A673 (cell line): Measurements from ENCODE around the gene LAIR1. TPM values are rescaled to one million over a fixed set of nuclear protein-coding genes. Genes with fewer than 3 reads are reported as not detected.

Experiments
- BruUV-seq: library from RNA; stranded (reverse); fragments of 400-500 nt; replicated peaks from 2 replicates; lab custom pipeline; 2021; lab: Mats Ljungman, UMichigan
- CTCF ChIA-PET: fragments of 300-600 bp; sonication (Branson Sonifier 250); formaldehyde crosslinking; loops from one replicate; lab custom pipeline; 2022; ENCODE audit warnings: antibody characterized with exemption; lab: Charles Lee
- POLR2A ChIA-PET: fragments of 300-600 bp; sonication (Branson Sonifier 250); formaldehyde crosslinking; loops from one replicate; lab custom pipeline; 2022; ENCODE audit warnings: antibody characterized with exemption; ENCODE audit not compliant: low non-redundant PET; lab: Charles Lee
- DNase-seq: peaks from one replicate; pipeline ENCODE4 v3.0.0-alpha.2; 2015; ENCODE audit warnings: low spot score
- H3K27ac ChIP-seq: fragments of 200-600 bp; sonication (generic); 2 replicates; pipeline ENCODE4 v1.5.1; 2016; ENCODE audit warnings: mixed run types, low read depth, mild to moderate bottlenecking, mixed read lengths, antibody characterized with exemption, low read length; ENCODE audit not compliant: poor library complexity, severe bottlenecking
- H3K27me3 ChIP-seq: fragments of 200-600 bp; sonication (generic); replicated peaks from 2 replicates; pipeline ENCODE4 v1.6.1; 2017; ENCODE audit warnings: mixed run types, low read depth, mild to moderate bottlenecking, mixed read lengths, antibody characterized with exemption, low read length; ENCODE audit not compliant: insufficient read depth, poor library complexity
- H3K36me3 ChIP-seq: fragments of 200-600 bp; sonication (generic); 2 replicates; pipeline ENCODE4 v1.6.1; 2016; ENCODE audit warnings: mixed run types, mild to moderate bottlenecking, mixed read lengths, antibody characterized with exemption, low read length; ENCODE audit not compliant: insufficient read depth, poor library complexity, severe bottlenecking
- H3K4me1 ChIP-seq: fragments of 200-600 bp; sonication (generic); 2 replicates; pipeline ENCODE4 v1.6.1; 2017; ENCODE audit warnings: mixed run types, mild to moderate bottlenecking, mixed read lengths, antibody characterized with exemption, low read length; ENCODE audit not compliant: insufficient read depth, poor library complexity, severe bottlenecking
- H3K4me3 ChIP-seq: fragments of 200-600 bp; sonication (generic); 2 replicates; pipeline ENCODE4 v1.5.1; 2016; ENCODE audit warnings: low read depth, mixed run types, mild to moderate bottlenecking, mixed read lengths, low read length; ENCODE audit not compliant: poor library complexity, severe bottlenecking
- H3K9me3 ChIP-seq: fragments of 200-600 bp; sonication (generic); 2 replicates; pipeline ENCODE4 v1.6.1; 2016; ENCODE audit warnings: mixed run types, low read depth, mild to moderate bottlenecking, mixed read lengths, antibody characterized with exemption, low read length; ENCODE audit not compliant: poor library complexity, severe bottlenecking
- CTCF ChIP-seq: fragments of 300-800, 200-600 bp; sonication (generic); conservative IDR thresholded peaks from 2 replicates; pipeline ENCODE4 v1.5.1; 2017; ENCODE audit warnings: low read depth, mild to moderate bottlenecking, antibody characterized with exemption, low read length, moderate library complexity, mixed read lengths
- EZH2 ChIP-seq: fragments of 200-600 bp; sonication (generic); IDR thresholded peaks from 2 replicates; pipeline ENCODE4 v1.6.1; 2017; ENCODE audit warnings: borderline replicate concordance, low read depth, mild to moderate bottlenecking, mixed read lengths, antibody characterized with exemption, low read length; ENCODE audit not compliant: poor library complexity, severe bottlenecking
- intact Hi-C: fragments of 100-400 bp; cut with micrococcal nuclease; formaldehyde crosslinking; loops from one replicate; pipeline ENCODE4 v1.10.0; 2022; ENCODE audit not compliant: unreplicated experiment
- total RNA-seq: library from RNA; stranded (reverse); gene quantifications from 2 replicates; pipeline ENCODE4 v1.2.3, GENCODE V29; 2021

Gene LAIR1
- total RNA-seq, 1 experiment from 2014 or later = not detected

DNA sequence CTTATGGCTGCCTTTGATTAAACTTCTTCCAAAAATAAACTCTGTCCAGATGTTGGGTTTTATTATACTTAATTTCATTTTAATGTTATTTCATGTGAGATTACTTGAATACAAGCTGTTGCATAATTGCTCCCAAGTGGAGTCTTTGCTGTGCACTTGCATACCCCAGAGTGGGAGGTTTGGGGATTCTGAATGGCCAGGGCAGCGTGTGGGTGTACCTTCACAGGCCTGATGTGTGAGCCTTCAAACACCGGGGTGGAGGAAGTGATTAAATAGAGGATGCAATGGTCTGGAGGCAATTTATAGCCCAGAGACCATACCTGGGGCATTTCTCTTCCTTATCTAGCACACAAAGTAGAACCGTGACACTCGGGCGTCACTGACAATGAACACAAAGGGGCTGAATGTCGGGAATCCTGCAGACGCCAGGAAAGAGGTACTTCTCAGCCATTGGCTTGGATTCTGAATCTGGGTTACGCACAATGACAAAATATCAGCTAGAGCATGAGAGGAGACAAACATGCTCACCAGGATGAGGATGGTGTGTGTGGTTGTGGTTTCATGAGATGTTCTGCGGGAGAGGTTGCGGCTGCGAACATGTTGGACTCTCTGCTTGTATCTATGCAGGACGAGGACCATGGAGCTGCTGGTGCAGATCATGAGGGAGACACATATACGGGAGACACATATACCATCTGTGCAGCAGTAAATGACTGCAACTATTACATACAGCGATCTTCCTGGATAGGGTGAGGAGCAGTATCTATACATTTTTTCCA, 44.6 kb downstream of the LAIR1 start:
- ChIA-PET CTCF (no interaction called here), POLR2A (no interaction called here)
- Histone ChIP-seq H3K4me3 (no peak overlapping the region), H3K27me3 (peaks cover 54% of the 10 kb centered on the region), H3K4me1 (no peaks in the 10 kb centered on the region), H3K36me3 (no peaks in the 10 kb centered on the region), H3K9me3 (no peaks in the 10 kb centered on the region), H3K27ac (no peak overlapping the region)
- TF ChIP-seq EZH2 (no peak), CTCF (no peak)
- BruUV-seq = no TSS peak
- DNase-seq = no peak
- intact Hi-C loops = no loop called here

- no TSS peak for BruUV-seq
- H3K27me3 ChIP-seq = peaks cover 58% of the 10 kb centered on the region
- CTCF ChIA-PET = no interaction called here
- intact Hi-C loops = no loop called here
- TF ChIP-seq EZH2 = no peak
- TF ChIP-seq CTCF = no peak
- no peak overlapping the region for H3K27ac ChIP-seq
- H3K36me3 ChIP-seq = no peaks in the 10 kb centered on the region
- no peak for DNase-seq
- H3K9me3 ChIP-seq = no peaks in the 10 kb centered on the region
- POLR2A ChIA-PET = no interaction called here
- no peak overlapping the region for H3K4me3 ChIP-seq
- H3K4me1 ChIP-seq = no peaks in the 10 kb centered on the region
These were observed 45.7 kb downstream of the LAIR1 start for GRCh38 chr19:54319049-54319448.

DNA sequence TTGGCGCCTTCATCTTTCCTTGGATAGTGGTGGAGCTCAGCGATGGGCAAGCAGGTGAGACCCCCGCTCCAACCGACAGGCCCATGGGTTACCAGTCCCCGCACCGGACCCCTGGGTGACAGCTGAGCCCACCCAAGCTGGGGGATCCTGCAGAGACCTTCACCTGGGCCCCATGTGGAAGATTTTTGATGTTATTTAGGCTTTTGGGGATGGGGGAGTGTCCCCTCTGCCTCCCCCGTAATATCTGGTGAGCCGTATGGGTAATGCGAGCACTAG, 46.8 kb downstream of the LAIR1 start:
- Histone ChIP-seq H3K9me3 (no peaks in the 10 kb centered on the region), H3K4me3 (no peak overlapping the region), H3K36me3 (no peaks in the 10 kb centered on the region), H3K4me1 (no peaks in the 10 kb centered on the region), H3K27me3 (peaks cover 67% of the 10 kb centered on the region), H3K27ac (no peak overlapping the region)
- intact Hi-C loops = no loop called here
- DNase-seq = no peak
- ChIA-PET POLR2A (no interaction called here), CTCF (no interaction called here)
- TF ChIP-seq CTCF (no peak), EZH2 (no peak)
- no TSS peak for BruUV-seq
